ENCODE results near the gene NR2C2.

- no peak for TF ChIP-seq CTCF (IDR thresholded peaks at IDR 0.05)
- no peak for TF ChIP-seq EP300 (IDR thresholded peaks at IDR 0.05)
These were observed 33.3 kb downstream of the NR2C2 start for GRCh38 chr3:14980689-14981088.

All from esophagus muscularis mucosa (tissue), 3 donors.